K562 (cell line): ENCODE results near the gene OCA2.

Source experiments
- CTCF ChIP-seq, 3 experiments: IDR thresholded peaks in 2 of 3; conservative IDR thresholded peaks in 1 of 3; 2 replicates each; pipeline ENCODE4 v1.5.1; 2011 to 2012; ENCODE audit warnings: low read length in 3 of 3, mild to moderate bottlenecking in 3 of 3, control low read depth in 2 of 3, improper control_type of control experiment in 1 of 3, inconsistent platforms in 1 of 3, low read depth in 1 of 3, mixed read lengths in 1 of 3, moderate library complexity in 1 of 3; ENCODE audit not compliant: insufficient read depth in 2 of 3
- GATA2 ChIP-seq: sonication (generic); formaldehyde crosslinking; IDR thresholded peaks from 2 replicates; pipeline ENCODE4 v1.4.0; 2020; ENCODE audit warnings: mild to moderate bottlenecking, missing genetic modification reagents
- IRF1 ChIP-seq: sonication (generic); formaldehyde crosslinking; IDR thresholded peaks from 2 replicates; pipeline ENCODE4 v1.8.0; 2022; ENCODE audit warnings: missing genetic modification reagents, mild to moderate bottlenecking, borderline replicate concordance
- JUNB ChIP-seq: fragments of 450-650 bp; formaldehyde crosslinking; conservative IDR thresholded peaks from 2 replicates; pipeline ENCODE4 v1.4.0; 2020; ENCODE audit warnings: mild to moderate bottlenecking
- POLR2AphosphoS5 ChIP-seq: IDR thresholded peaks from 2 replicates; pipeline ENCODE4 v1.6.1; 2011; ENCODE audit warnings: mild to moderate bottlenecking, low read depth, low read length, moderate library complexity; ENCODE audit not compliant: control insufficient read depth, insufficient read depth
- SMARCE1 ChIP-seq: fragments of 450-650 bp; IDR thresholded peaks from 2 replicates; pipeline ENCODE4 v1.7.1; 2016; ENCODE audit warnings: mild to moderate bottlenecking
- STAT5B ChIP-seq: fragments of 250-450 bp; sonication (Bioruptor Pico); IDR thresholded peaks from 2 replicates; pipeline ENCODE4 v1.8.0; 2021; ENCODE audit warnings: mild to moderate bottlenecking, inconsistent platforms
- TCF7L2 ChIP-seq: fragments of 150-350 bp; IDR thresholded peaks from 2 replicates; pipeline ENCODE4 v1.6.1; 2016; ENCODE audit warnings: low read depth, mild to moderate bottlenecking, low read length, moderate library complexity
- ZBTB33 ChIP-seq: sonication (generic); formaldehyde crosslinking; IDR thresholded peaks from 2 replicates; pipeline ENCODE4 v1.8.1; 2023; ENCODE audit warnings: mild to moderate bottlenecking, missing genetic modification reagents
- ZFX ChIP-seq: sonication (generic); formaldehyde crosslinking; IDR thresholded peaks from 2 replicates; pipeline ENCODE4 v1.8.0; 2022; ENCODE audit warnings: mild to moderate bottlenecking, missing genetic modification reagents, moderate library complexity

- TF ChIP-seq IRF1 (CRISPR knock-in tag) (no peak), ZFX (CRISPR knock-in tag) (no peak), POLR2AphosphoS5 (no peak), TCF7L2 (no peak), JUNB (CRISPR knock-in tag) (no peak), CTCF (IDR thresholded peaks at IDR 0.05 in 2 of 3, conservative IDR thresholded peaks at IDR 0.05 in 1 of 3; ENCODE audit: insufficient read depth in 2 of 3, low read depth in 1 of 3, low read length in 3 of 3) (no peak), GATA2 (no peak), SMARCE1 (no peak), STAT5B (CRISPR knock-in tag) (no peak), ZBTB33 (CRISPR knock-in tag) (no peak)
These were observed 74.9 kb downstream of the OCA2 start for GRCh38 chr15:28023933-28024888.
